IMR-90 (cell line): ENCODE measurements around the gene VWA8.
"Not testable (repeated sequence)": the region's sequence is repeated elsewhere in the genome, so short reads cannot be mapped to it uniquely, and the experiment has no call there.

Source experiments
- BHLHE40 ChIP-seq: fragments of 150-350 bp; IDR thresholded peaks from 2 replicates; pipeline ENCODE4 v1.6.1; 2016; ENCODE audit warnings: mild to moderate bottlenecking, low read depth, low read length
- CTCF ChIP-seq: conservative IDR thresholded peaks from 2 replicates; pipeline ENCODE4 v1.5.1; 2012; ENCODE audit warnings: mild to moderate bottlenecking, low read depth, low read length, improper control_type of control experiment
- MAFK ChIP-seq: IDR thresholded peaks from 2 replicates; pipeline ENCODE4 v1.6.1; 2012; ENCODE audit warnings: low read depth, low read length, improper control_type of control experiment
- MAZ ChIP-seq: IDR thresholded peaks from 2 replicates; pipeline ENCODE4 v1.6.1; 2012; ENCODE audit warnings: low read depth, mild to moderate bottlenecking, low read length, improper control_type of control experiment, moderate library complexity, borderline replicate concordance
- POLR2A ChIP-seq: IDR thresholded peaks from 2 replicates; pipeline ENCODE4 v1.6.1; 2012; ENCODE audit warnings: mild to moderate bottlenecking, low read depth, low read length
- RAD21 ChIP-seq: IDR thresholded peaks from 2 replicates; pipeline ENCODE4 v1.6.1; 2012; ENCODE audit warnings: low read length, improper control_type of control experiment
- RCOR1 ChIP-seq: IDR thresholded peaks from 2 replicates; pipeline ENCODE4 v1.6.1; 2012; ENCODE audit warnings: mild to moderate bottlenecking, low read length, improper control_type of control experiment; ENCODE audit not compliant: insufficient replicate concordance
- RFX5 ChIP-seq: IDR thresholded peaks from 2 replicates; pipeline ENCODE4 v1.8.0; 2012; ENCODE audit warnings: low read depth, mild to moderate bottlenecking, low read length, moderate library complexity
- SMC3 ChIP-seq: fragments of 150-350 bp; IDR thresholded peaks from 2 replicates; pipeline ENCODE4 v1.6.1; 2016; ENCODE audit warnings: low read depth, mild to moderate bottlenecking, antibody characterized with exemption, low read length, moderate library complexity
- USF2 ChIP-seq: fragments of 150-350 bp; IDR thresholded peaks from 2 replicates; pipeline ENCODE4 v1.6.1; 2017; ENCODE audit warnings: mild to moderate bottlenecking, antibody characterized with exemption, low read length, low read depth

- TF ChIP-seq CTCF, MAFK, RCOR1, POLR2A, RFX5, BHLHE40, MAZ, USF2, SMC3, RAD21: not testable (repeated sequence)
Measured at GRCh38 chr13:41636590-41636989, 324.3 kb downstream of the VWA8 start.
